GM11168 (cell line): Measurements from ENCODE around the gene CHSY1.

ENCODE experiments used
- in situ Hi-C: fragments of 300-500 bp; cut with MboI; formaldehyde crosslinking; loops from one replicate; pipeline ENCODE4 v1.12.0; 2022; ENCODE audit warnings: low sequenced_read_pairs; ENCODE audit not compliant: unreplicated experiment

CHSY1 gene

DNA sequence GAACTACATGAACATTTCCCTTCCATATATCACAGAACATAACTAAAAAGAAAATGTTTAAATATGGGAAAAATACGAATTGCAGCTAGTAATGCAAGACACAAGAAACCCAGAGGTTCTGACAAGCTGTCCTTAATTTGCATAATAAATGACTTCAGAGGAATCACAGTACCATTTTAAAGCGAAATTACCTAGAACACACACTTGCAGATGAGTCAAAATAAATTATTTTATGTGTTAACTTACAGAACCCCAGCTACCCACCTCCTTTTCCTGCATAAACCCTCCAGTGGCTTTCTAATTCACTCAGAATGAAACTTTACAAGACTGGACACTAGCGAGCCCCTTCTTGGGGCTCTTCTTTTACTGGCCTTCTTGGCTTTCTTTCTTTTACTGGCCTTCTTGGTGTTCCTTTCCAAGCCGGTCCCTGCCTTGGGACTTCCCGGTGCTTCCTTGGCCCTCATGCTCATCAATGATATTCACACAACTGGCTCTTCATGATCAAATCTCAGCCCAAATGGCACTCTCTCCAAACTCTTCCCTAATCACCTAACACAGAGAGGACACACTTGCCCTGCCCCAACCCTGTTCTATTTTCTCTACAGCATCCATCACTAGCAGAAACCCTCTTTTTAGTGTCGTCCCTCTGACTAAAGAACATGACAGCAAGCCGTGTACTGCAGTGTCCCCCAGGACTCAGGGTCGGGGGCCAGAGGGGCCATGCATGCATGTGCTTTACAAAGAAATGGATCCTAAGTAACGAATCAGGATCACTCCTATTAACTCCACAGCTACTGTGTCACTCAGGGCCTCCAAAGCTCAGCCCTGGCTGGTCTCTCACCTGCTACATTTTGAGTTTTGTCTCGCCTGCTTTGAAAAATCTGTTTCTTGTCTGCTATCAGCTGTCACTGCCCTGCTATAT lies 4.8 kb downstream of the CHSY1 start:
- in situ Hi-C loops, result loop anchor here (5.0 kb wide), 1 partner anchor 50 kb away; no protein-coding TSS in a partner anchor

DNA sequence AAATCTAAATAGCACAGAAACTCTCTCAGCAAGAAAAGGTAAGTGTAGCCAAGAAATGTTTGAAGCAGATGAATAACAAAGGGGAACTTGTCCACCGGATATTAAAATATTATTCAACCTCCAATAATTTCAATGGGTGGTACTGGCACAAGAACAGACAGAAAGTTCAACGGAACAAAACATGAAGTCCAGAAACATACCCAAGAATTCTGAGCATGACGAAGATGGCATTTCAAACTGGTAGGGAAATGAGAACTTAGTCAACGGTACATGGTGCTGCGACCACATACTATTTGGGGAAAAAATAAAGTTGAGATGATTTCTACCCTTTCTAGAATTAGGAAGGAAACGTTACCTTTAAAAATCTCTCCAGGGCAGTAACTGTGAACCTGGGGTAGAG lies 5.5 kb downstream of the CHSY1 start:
- in situ Hi-C loops, result loop anchor here (5.0 kb wide), 1 partner anchor 49 kb away; no protein-coding TSS in a partner anchor

DNA sequence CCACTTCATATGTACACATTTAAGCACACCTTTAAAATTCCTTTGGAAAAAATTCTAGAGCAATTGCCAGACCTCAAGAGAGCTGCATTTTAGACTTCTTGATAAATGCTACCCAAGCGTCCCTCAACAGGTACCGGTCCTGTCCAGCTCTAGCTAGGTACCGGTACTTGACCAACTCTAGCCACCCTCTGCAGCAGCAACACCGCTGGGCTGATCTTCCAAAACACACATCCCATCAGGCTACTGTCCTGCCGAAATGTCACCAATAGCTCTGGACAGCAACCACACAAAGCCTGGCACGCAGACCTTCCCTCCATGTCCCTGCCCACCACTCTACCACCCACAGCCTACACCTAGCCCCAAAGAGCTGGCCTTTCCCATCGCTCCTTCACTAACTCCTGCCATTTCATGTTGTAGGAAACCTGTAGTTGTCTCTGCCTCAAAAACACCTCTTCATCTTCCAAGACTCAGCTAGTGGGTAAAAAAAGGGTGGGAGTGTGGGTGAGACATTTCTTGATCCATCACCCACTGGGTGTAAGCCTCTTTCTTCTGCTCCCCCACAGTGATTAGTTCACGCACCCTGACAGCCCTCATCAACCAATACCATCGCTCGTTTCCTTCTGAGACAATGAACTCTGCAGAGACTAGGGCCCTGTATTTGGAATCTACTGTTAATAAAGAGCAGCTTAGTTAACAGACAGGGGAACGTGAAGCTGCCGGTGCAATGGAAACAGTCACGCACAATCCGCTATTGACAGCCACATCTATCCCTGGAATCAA lies 6.8 kb downstream of the CHSY1 start:
- in situ Hi-C loops, result loop anchor here (5.0 kb wide), 1 partner anchor 48 kb away; no protein-coding TSS in a partner anchor

DNA sequence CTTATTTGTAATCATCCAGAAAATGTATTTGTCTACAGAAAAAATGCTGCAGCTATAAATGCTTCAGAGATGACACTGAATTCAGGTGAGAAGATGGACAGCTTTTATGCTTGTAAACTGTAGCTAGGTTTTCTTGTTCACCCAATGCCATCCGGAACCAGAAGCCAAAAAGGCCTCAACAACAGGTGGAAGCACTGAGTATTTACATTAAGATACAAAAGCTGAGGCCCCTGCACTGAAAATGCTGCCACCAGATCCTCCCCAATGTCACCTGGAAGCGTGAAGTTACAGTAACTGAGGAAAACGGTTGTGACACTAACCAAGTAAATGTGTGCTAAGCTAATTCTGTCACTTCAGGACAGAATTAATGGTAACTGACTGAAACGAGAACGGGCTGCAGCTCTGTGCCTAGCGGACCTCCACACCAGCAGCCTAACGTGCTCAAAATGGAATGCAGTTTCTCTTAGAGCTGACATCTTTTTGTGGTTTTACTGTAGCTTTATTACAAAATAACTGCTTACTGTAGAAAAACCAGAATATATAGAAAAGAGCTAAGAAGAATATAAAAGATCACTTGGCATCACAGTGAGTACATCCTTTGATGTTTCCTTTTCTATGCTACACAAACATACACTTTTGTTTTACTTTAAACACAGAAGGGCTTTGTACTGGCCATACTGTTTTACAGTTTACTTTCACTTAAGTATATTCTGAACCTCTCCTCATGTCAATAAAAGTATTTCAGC lies 7.6 kb downstream of the CHSY1 start:
- in situ Hi-C loops, result no loop called here

DNA sequence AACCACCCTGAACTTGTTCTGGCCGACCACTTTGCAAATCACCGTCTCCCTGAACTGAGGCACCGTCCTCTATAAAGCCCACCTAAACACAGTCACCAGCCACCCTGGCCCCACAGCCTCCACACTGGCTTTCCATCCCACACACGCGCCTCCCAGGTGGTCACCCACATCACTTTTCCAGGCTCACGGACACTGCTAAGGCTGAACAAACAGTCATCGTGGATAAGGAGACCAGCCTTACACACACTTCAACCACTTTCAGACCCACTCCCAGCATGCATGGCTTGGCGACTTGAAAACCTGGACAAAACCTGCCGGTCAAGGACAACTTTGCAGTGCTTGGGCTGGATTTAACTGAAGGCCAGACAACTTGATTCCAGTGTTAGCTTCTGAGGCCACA lies 8.4 kb downstream of the CHSY1 start:
- in situ Hi-C loops, result no loop called here

DNA sequence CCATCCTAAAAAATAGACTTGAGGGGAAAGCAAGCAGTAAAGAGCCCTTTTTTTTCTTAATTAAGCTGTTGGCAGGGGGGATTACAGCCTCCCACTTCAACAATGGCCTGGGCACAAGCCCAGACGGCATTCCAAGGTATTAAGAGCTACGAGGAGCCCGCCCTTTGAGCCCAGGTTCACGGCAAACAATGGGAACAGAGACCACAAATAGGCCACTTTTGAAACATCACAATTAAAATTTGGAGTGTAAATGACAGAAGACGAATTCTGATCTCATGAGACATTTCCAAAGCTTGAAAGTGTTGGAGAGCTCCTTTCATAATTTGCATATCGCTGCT lies 8.9 kb downstream of the CHSY1 start:
- in situ Hi-C loops, result no loop called here

DNA sequence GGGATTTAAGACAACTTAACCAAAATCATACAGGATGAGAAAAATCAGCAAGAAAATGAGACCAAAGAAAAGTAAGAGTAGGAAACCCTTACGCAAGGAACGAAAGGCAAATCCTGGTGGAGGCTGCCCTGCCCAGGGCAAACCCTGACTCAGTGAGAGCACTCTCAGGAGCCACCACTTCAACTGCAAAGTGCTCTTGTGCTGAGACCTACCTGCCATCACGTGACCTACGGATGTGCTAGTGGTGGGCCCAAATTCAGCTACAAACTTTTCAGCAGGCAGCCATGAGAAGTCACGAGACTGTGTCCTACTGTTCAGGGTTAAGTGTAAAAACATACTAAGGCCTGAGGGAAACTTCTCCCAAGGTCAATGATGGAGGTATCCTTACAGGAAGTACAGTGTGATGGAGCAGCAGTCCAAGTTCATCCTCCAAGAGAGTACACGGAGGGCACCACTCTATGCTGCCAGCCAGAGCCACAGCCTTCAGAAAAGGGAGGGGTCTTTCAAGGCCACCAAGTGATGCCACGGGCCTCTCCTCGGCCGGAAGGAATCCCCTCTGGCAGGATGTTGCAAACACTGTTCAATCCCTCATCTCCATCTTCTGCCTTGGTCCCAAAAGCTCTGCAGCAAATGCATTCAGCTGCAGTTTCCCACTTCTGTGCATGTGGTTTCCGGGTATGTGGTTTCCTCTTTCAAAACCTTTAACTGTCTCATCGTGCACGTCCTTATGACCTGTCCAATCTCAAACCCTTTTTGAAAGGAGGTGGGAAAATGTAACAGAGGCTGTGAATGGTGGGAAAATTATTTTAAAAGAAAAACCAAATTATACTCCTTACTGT lies 9.5 kb downstream of the CHSY1 start:
- in situ Hi-C loops, result no loop called here

DNA sequence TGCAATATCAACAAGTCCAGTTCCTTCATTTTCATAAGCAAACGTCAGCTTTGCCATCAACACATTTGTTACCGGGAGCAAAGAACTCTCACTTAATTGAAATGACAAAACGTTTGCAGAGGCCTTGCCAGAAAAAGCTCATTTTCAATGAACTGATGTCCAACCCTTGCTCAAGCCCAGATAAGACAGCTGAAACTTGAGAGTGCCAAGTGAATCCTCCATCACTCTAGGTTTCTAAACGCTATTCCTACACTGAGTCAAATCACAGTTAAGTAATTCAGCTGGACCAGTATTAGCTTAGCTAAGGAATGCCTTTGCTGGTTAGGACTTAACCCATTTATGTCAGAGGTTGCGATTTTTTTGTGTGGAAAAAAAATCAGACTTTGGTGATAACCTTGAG lies 11.5 kb downstream of the CHSY1 start:
- in situ Hi-C loops, result no loop called here

DNA sequence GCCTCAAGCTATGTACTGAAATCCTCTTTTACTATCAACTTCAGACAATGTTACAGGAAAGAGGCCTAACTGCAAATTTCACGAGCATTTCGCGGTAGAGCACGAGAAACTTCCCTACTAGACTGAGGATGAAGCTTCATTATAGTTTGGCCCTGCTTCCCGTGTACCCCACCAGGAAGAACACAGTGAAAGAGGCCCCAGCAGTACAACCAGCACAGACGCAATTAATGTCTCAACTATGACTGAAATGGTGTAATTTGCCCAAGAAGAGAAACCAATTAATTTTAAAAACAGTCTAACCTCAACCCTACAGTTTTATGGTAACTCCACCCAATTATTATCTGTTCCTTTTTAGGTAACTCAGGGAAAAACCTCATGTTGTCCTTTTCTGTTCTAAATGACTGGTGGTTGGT lies 12.1 kb downstream of the CHSY1 start:
- in situ Hi-C loops, result no loop called here

DNA sequence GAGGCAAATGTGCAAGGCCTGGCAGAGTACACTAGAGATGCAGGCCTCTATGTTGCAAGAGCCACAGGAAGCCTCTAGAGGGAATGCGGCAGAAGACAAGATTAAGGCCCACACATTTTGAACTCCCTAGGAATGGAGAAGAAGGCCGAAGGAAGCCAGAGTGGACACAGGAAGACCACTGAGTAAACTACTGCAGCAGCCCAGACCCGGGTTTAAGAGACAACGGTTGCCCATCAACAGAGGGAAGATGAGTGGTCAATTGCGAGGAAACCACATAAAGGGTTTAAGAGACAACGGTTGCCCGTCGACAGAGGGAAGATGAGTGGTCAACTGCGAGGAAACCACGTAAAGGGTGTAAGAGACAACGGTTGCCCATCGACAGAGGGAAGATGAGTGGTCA lies 14.6 kb downstream of the CHSY1 start:
- in situ Hi-C loops, result no loop called here

DNA sequence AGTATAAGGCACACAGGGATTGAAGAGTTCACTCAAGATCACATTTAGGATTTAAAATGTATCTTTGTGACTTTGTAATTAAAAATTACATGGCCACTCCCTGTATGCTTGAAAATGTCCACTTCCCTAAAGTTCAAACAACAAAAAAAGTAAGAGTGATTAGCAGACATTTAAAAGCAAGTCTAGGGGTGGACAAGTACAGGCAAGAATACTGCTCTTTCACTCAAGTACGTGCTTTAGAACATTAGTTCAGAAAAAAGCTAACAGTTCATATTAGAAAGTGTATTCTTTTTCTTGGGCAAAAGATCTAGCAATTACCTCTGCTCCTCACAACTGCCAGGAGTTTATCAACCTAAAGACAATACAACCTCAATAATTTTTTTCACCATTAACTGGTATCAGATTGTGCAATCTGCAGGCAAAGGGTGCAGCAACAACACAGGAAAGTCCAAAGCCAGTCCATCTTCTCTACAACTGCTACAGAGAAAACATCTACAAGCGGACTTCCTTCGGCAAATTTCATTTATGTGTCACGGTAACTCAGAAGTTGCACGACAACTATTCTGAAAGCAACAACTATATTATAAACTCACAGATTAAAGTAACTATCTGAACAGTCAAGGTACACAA lies 18.1 kb downstream of the CHSY1 start:
- in situ Hi-C loops, result no loop called here

DNA sequence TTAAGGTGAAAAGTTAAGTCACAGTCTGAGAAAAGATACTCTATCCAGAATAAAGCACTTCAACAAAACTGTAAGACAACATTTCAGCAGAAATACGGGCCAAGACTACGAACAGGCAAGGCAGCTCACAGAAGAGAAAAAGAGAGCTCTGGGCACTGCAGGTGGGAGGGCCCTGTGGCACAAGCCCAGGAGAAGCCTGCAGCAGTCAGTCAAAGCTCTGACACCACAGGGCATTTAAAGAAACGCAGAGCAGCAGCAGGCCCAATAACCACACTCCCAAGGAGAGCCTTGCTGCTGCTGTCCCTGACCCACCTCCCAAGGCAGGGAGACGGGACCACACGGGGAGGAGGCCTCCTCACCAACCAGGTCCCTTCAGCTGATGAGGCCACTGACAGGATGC lies 19.2 kb downstream of the CHSY1 start:
- in situ Hi-C loops, result no loop called here

DNA sequence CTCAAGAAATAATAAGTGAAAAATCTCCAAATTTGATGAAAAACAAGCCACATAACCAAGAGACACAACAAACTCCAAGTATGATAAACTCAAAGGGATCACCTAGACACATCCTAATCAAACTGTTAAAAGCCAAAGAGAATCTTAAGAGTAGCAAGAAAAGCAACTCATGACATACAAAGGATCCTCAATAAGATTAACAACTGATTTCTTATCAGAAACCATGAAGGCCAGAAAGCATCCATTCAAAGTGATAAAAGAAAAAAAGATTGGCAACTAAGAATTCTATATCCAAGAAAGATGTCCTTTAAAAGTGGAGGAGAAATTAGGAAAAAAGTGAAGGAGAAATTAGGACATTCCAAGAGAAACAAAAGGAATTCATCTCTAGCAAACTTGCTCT lies 23.5 kb downstream of the CHSY1 start:
- in situ Hi-C loops, result no loop called here

DNA sequence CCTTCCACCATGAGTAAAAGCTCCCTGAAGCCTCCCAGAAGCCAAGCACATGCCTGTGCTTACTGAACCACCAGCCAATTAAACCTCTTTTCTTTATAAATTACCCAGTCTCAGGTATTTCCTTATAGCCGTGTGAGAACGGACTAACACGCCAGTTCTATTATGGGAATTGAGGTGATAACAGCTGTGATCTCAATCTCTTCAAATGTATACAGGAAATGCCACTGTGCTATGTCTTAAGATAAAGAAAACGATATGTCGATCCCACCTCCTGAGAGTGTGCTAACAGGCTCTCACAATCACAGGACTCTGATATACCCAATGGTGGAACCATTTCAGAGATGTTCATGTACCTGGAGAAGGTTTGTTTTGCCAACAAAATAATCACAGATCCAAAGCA lies 26.2 kb downstream of the CHSY1 start:
- in situ Hi-C loops, result no loop called here

DNA sequence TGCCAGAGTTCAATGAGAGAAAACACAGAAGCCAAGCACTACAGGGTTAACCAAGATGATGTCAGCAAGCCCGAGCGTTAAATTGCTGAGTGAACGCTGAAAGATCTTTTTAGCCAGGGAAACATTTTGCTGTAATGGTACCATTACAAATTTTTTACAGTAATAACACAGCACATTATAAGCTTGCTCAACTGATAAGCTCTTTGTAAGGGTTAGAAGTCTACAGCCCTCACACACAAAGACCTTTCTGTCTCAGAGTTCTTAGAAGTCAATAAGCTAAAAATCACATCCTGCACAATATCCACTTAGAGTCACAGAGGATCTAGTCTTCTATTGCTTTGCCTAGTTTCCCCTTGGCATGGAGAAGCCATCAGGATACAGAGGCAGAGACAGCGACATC lies 29.9 kb downstream of the CHSY1 start:
- in situ Hi-C loops, result no loop called here

DNA sequence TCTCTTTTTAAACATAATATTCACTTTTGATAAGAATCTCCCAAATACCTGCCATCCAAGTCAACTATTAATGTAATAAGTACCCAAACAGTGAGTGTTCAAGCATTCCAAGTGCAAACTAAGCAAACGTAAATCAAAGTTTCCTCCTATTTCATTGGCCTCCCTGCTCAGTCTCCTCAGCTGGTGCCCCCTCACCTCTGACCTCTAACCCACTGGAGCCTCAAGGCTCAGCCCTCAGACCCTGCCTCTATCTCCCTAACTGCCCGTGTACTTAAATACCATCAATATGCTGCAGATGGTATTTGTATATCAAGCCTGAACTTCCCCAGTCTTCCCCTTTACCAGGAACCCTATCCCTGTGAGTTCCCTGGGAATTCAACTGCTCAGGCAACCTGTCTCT lies 31.8 kb downstream of the CHSY1 start:
- in situ Hi-C loops, result no loop called here

DNA sequence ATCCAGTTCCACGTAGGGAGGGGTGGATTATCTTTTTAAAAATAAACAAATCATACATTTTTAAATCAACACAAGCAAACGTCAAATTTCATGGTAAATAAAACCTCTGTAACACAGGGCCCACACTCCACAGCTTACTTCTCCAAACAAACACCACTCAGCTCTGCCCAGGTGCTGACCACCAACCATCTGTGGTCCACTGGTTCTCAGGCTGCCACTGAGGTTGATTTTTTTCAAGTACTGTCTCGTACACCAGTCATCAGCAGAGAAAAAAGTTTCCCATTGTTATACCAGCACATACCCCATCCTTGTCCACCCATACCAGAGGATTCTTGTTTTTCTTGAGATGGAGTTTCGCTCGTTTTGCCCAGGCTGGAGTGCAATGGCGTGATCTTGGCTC lies 32.4 kb downstream of the CHSY1 start:
- in situ Hi-C loops, result no loop called here

DNA sequence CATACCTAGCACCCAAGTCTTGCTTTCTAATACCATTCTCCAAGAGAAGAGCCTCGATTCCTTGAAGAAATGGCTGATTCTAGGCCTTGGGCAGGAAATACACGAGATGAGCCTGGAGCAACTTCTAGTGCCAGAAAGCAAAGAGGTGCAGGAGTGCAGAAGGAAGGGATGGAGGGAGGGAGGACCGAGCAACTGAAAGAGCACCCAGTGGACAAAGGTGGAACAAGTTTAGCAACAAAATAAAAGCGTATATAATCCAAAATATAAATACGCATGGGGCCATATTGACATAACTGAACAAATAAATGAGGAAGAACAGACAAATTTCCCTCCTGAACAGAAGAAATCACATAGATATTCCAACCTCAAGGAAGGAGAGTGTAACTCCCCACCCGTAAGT lies 34.4 kb downstream of the CHSY1 start:
- in situ Hi-C loops, result no loop called here

DNA sequence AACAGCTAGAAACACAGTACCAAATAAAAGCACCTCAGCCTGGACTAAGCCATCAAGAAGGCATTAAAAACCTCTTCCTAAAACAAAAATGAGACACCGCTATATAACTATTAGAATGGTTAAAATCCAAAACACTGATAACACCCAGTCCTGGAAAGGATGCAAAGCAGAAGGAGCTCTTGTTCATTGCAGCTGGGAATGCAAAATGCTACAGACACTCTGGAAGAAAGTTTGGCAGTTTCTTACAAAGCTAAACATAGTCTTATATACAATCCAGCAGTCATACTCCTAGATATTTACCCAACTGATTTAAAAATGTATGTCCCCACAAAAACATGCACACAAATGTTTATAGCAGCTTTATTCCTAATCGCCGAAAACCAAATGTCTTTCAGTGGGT lies 35.7 kb downstream of the CHSY1 start:
- in situ Hi-C loops, result no loop called here
